B cell (primary cell): Measurements from ENCODE around the gene PRR35. TPM values are rescaled to one million over a fixed set of nuclear protein-coding genes. Genes with fewer than 3 reads are reported as not detected.
"Not testable (repeated sequence)": the region's sequence is repeated elsewhere in the genome, so short reads cannot be mapped to it uniquely, and the experiment has no call there.

Source experiments
- ATAC-seq: fragments of 200-7000 bp; cut with Tn5 transposase; one replicate; pipeline ENCODE4 v1.10.0; 2021; ENCODE audit warnings: low read depth, mild to moderate bottlenecking, moderate number of reproducible peaks, moderate library complexity
- CTCF ChIA-PET: fragments of 350-600 bp; sonication (Branson Sonifier 250); formaldehyde crosslinking; loops from one replicate; lab custom pipeline; 2021; ENCODE audit warnings: antibody characterized with exemption, inconsistent platforms; lab: Charles Lee
- POLR2A ChIA-PET: fragments of 350-600 bp; sonication (Branson Sonifier 250); formaldehyde crosslinking; loops from one replicate; lab custom pipeline; 2021; ENCODE audit warnings: antibody characterized with exemption; lab: Charles Lee
- DNase-seq: peaks from one replicate; pipeline ENCODE4 v3.0.0; 2013
- H2AFZ ChIP-seq: 2 replicates; pipeline ENCODE4 v1.6.1; 2012; ENCODE audit warnings: mild to moderate bottlenecking, low read depth, low read length; ENCODE audit not compliant: insufficient read depth, poor library complexity, severe bottlenecking
- H3K27ac ChIP-seq, 2 donors: 1 replicate in 1 of 2; 2 replicates in 1 of 2; pipeline ENCODE4 v1.5.1; 2012 to 2013; ENCODE audit warnings: low read length in 2 of 2, mild to moderate bottlenecking in 2 of 2, moderate library complexity in 1 of 2
- H3K27me3 ChIP-seq, 4 experiments: fragments of 200-600 bp in 1 of 4; sonication (generic) in 1 of 4; replicated peaks in 1 of 4; 1 replicate in 2 of 4; 2 replicates in 2 of 4; pipeline versions ENCODE4 v1.6.1 to v1.7.0; 2013 to 2016; ENCODE audit warnings: low read length in 3 of 4, mild to moderate bottlenecking in 2 of 4, mixed read lengths in 1 of 4, moderate library complexity in 1 of 4; ENCODE audit not compliant: insufficient read depth in 4 of 4, control insufficient read depth in 3 of 4; ENCODE audit errors: control extremely low read depth in 1 of 4
- H3K36me3 ChIP-seq, 2 experiments: replicated peaks in 1 of 2; 1 replicate in 1 of 2; 2 replicates in 1 of 2; pipeline versions ENCODE4 v1.6.1 to v1.7.1; 2013; ENCODE audit warnings: low read length in 1 of 2; ENCODE audit not compliant: insufficient read depth in 2 of 2, control insufficient read depth in 1 of 2; ENCODE audit errors: control extremely low read depth in 1 of 2, extremely low read depth in 1 of 2
- H3K4me1 ChIP-seq, 2 donors: fragments of 200-600 bp in 1 of 2; sonication (generic) in 1 of 2; 1 replicate in 1 of 2; 2 replicates in 1 of 2; pipeline versions ENCODE4 v1.5.1 to v1.6.1; 2013 to 2017; ENCODE audit warnings: low read length in 2 of 2; ENCODE audit not compliant: control insufficient read depth in 2 of 2, insufficient read depth in 2 of 2
- H3K4me2 ChIP-seq: replicated peaks from 2 replicates; pipeline ENCODE3; 2012; ENCODE audit warnings: mild to moderate bottlenecking, low read depth, low read length; ENCODE audit not compliant: poor library complexity, severe bottlenecking
- H3K4me3 ChIP-seq, 5 experiments: fragments of 200-600 bp in 1 of 5; sonication (generic) in 1 of 5; 1 replicate in 3 of 5; 2 replicates in 2 of 5; pipeline versions ENCODE4 v1.5.1 to v1.7.0; 2011 to 2016; ENCODE audit warnings: low read length in 4 of 5, mild to moderate bottlenecking in 4 of 5, low read depth in 2 of 5, control low read depth in 1 of 5, moderate library complexity in 1 of 5; ENCODE audit not compliant: insufficient read depth in 1 of 5; ENCODE audit errors: control extremely low read depth in 1 of 5, extremely low read depth in 1 of 5
- H3K79me2 ChIP-seq: fragments of 200-600 bp; sonication (generic); one replicate; pipeline ENCODE4 v1.6.0; 2016; ENCODE audit warnings: low read length; ENCODE audit not compliant: control insufficient read depth, insufficient read depth
- H3K9ac ChIP-seq: fragments of 200-600 bp; sonication (generic); 2 replicates; pipeline ENCODE4 v1.6.1; 2017; ENCODE audit warnings: mild to moderate bottlenecking, low read length, moderate library complexity
- H3K9me3 ChIP-seq, 3 donors: one replicate each; pipeline versions ENCODE4 v1.6.1 to v1.7.1; 2013; ENCODE audit warnings: low read length in 2 of 3; ENCODE audit not compliant: control insufficient read depth in 2 of 3, insufficient read depth in 1 of 3; ENCODE audit errors: control extremely low read depth in 1 of 3
- H4K20me1 ChIP-seq: 2 replicates; pipeline ENCODE4 v1.6.0; 2012; ENCODE audit warnings: mild to moderate bottlenecking, low read length; ENCODE audit not compliant: insufficient read depth, control insufficient read depth, poor library complexity, severe bottlenecking
- H3K27ac Mint-ChIP-seq: one replicate; pipeline ENCODE4 v1.8.0; 2021; ENCODE audit warnings: mixed read lengths
- H3K27me3 Mint-ChIP-seq: one replicate; pipeline ENCODE4 v1.8.0; 2021; ENCODE audit warnings: mixed read lengths
- H3K4me1 Mint-ChIP-seq: one replicate; pipeline ENCODE4 v1.8.0; 2021; ENCODE audit warnings: mixed read lengths
- H3K4me3 Mint-ChIP-seq: one replicate; pipeline ENCODE4 v1.8.0; 2021; ENCODE audit warnings: mixed read lengths
- H3K9me3 Mint-ChIP-seq: one replicate; pipeline ENCODE4 v1.8.0; 2022; ENCODE audit warnings: mixed read lengths; ENCODE audit not compliant: insufficient read depth
- EZH2 ChIP-seq: IDR thresholded peaks from 2 replicates; pipeline ENCODE4 v1.6.1; 2012; ENCODE audit warnings: borderline replicate concordance, low read depth, mild to moderate bottlenecking, moderate library complexity, low read length; ENCODE audit not compliant: insufficient read depth, poor library complexity, severe bottlenecking
- WGBS: methylation state at CpG from one replicate; pipeline ENCODE4 v1.1.5; 2013; ENCODE audit warnings: missing lambda C conversion rate; ENCODE audit not compliant: insufficient coverage; 5-methylcytosine and 5-hydroxymethylcytosine counted together
- intact Hi-C: fragments of 100-400 bp; cut with micrococcal nuclease; formaldehyde crosslinking; loops from one replicate; pipeline ENCODE4 v1.10.0; 2022
- polyA plus RNA-seq: library from polyadenylated mRNA; depleted of rRNA; stranded (reverse); fragments of >200 nt; gene quantifications from 2 replicates; pipeline ENCODE4 v1.2.3, GENCODE V29; 2012
- total RNA-seq, 2 donors: library from RNA; stranded (reverse); fragments of 120-200 nt in 1 of 2; gene quantifications; 1 replicate in 1 of 2; 2 replicates in 1 of 2; pipeline versions ENCODE4 v1.2.3 to v1.2.4, GENCODE V29; 2013 to 2022
- TF ChIP-seq, protein P1 (sequence below): fragments of 200-600 bp; IDR thresholded peaks from one replicate; pipeline ENCODE4 v1.8.0; 2022; ENCODE audit warnings: antibody characterized with exemption, mild to moderate bottlenecking

The PRR35 gene
- total and polyA plus RNA-seq, 2 donors (not counting 1 experiment from before 2014, with no cell fraction given), result not detected

DNA sequence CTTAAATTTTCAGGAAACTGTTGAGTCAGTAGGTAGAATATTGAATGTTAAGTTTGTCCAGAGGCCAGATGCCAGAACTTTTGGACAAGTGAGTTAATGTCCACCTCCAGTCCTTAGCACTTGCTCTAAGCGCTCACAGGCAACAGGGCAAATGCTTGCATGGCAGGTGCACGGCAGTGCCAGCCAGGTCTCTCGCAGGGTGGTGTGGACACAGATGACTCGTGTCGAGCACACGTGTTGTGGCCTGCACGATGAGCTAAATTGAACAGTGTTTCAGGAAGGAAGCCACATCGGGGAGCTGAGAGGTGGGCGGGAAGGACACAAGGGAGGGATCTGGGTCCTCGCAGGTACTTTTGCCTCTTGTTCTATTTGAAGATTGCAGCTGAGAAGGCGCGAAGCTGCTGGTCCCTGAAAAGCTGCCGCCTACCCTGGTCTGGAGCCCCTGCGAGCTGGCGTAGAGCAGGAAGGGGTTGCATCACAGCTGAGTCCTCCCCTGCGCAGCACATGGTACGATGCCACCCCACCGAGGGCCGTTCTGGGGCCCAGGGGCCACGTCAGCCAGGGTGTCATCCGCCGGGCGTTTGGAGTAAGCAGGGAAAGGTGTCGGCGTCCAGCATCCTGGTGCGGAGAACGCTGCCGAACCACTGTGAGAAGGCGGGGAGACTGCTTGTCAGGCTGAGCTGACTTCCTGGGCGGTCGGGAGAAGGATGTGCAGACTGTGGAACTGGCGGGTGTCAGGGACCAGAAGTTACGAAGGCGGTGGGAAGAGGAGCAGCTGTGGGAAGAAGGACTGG, 35.9 kb downstream of the PRR35 start:
- no peak overlapping the region for H3K4me2 ChIP-seq
- H3K4me3 Mint-ChIP-seq, result no peak overlapping the region
- H3K9me3 ChIP-seq, result peaks cover 0 to 7% (median 0%) of the 10 kb centered on the region in 3 donors
- peaks cover 0 to 7% of the 10 kb centered on the region in 2 donors for H3K4me1 ChIP-seq
- H3K9ac ChIP-seq, result no peak overlapping the region
- H3K27ac Mint-ChIP-seq, result no peak overlapping the region
- no peak overlapping the region for H2AFZ ChIP-seq
- TF ChIP-seq EZH2, result no peak
- TF ChIP-seq, protein P1, sequence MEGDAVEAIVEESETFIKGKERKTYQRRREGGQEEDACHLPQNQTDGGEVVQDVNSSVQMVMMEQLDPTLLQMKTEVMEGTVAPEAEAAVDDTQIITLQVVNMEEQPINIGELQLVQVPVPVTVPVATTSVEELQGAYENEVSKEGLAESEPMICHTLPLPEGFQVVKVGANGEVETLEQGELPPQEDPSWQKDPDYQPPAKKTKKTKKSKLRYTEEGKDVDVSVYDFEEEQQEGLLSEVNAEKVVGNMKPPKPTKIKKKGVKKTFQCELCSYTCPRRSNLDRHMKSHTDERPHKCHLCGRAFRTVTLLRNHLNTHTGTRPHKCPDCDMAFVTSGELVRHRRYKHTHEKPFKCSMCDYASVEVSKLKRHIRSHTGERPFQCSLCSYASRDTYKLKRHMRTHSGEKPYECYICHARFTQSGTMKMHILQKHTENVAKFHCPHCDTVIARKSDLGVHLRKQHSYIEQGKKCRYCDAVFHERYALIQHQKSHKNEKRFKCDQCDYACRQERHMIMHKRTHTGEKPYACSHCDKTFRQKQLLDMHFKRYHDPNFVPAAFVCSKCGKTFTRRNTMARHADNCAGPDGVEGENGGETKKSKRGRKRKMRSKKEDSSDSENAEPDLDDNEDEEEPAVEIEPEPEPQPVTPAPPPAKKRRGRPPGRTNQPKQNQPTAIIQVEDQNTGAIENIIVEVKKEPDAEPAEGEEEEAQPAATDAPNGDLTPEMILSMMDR, result no peak
- no peak overlapping the region for H3K4me3 ChIP-seq
- no peaks in the 10 kb centered on the region for H3K9me3 Mint-ChIP-seq
- H3K4me1 Mint-ChIP-seq, result peaks cover 27% of the 10 kb centered on the region
- no peak for DNase-seq
- no peak overlapping the region for H3K27ac ChIP-seq
- intact Hi-C loops, result no loop called here
- ATAC-seq, result no peak
- peaks cover 0 to 10% of the 10 kb centered on the region in 2 experiments for H3K36me3 ChIP-seq
- ChIA-PET CTCF (interaction anchor here (0.7 kb wide), 1 partner anchor 9 kb away, joined by 3 read pairs; no protein-coding TSS in a partner anchor), POLR2A (no interaction called here)
- no peaks in the 10 kb centered on the region for H3K27me3 Mint-ChIP-seq
- H3K79me2 ChIP-seq, result peaks cover 70% of the 10 kb centered on the region
- H3K27me3 ChIP-seq, result no peaks in the 10 kb centered on the region
- WGBS, result 95% methylated on average over 34 of the region's 34 CpGs
- peaks cover 43% of the 10 kb centered on the region for H4K20me1 ChIP-seq

DNA sequence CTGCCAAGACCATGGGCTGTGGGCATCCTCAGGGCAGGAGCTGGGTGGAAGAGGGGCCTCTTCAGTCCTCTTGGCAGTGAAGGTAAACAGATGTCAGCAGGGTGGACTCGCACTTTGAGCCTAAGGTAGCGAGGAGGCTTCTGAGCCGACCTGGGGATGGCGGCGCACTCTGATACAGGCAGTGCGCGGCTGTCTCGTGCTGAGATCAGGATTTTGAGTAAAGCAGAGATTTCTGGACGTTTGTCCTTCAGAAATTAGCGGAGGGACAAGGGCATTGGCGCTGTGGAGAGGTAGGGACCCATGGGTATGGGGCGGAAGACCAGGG, 36.5 kb downstream of the PRR35 start:
- no peaks in the 10 kb centered on the region for H3K27me3 Mint-ChIP-seq
- H3K4me3 Mint-ChIP-seq, result no peak overlapping the region
- intact Hi-C loops, result no loop called here
- peaks cover 0 to 13% of the 10 kb centered on the region in 2 experiments for H3K36me3 ChIP-seq
- H3K4me3 ChIP-seq, result no peak overlapping the region
- peaks cover 25% of the 10 kb centered on the region for H3K4me1 Mint-ChIP-seq
- no peak overlapping the region for H3K27ac Mint-ChIP-seq
- no peak overlapping the region for H3K4me2 ChIP-seq
- no peaks in the 10 kb centered on the region for H3K27me3 ChIP-seq
- CTCF ChIA-PET, result interaction anchor here (0.7 kb wide), 1 partner anchor 10 kb away, joined by 3 read pairs; no protein-coding TSS in a partner anchor
- H3K4me1 ChIP-seq, result peaks cover 0 to 5% of the 10 kb centered on the region in 2 donors
- peaks cover 43% of the 10 kb centered on the region for H4K20me1 ChIP-seq
- DNase-seq, result no peak
- no peaks in the 10 kb centered on the region for H3K9me3 Mint-ChIP-seq
- TF ChIP-seq, protein P1, result no peak
- no peak for TF ChIP-seq EZH2
- ATAC-seq, result no peak
- no peak overlapping the region for H3K9ac ChIP-seq
- WGBS, result 99% methylated on average over 12 of the region's 12 CpGs
- no peak overlapping the region for H2AFZ ChIP-seq
- H3K27ac ChIP-seq, result no peak overlapping the region
- H3K79me2 ChIP-seq, result peaks cover 69% of the 10 kb centered on the region
- peaks cover 0 to 7% (median 0%) of the 10 kb centered on the region in 3 donors for H3K9me3 ChIP-seq
- POLR2A ChIA-PET, result no interaction called here

DNA sequence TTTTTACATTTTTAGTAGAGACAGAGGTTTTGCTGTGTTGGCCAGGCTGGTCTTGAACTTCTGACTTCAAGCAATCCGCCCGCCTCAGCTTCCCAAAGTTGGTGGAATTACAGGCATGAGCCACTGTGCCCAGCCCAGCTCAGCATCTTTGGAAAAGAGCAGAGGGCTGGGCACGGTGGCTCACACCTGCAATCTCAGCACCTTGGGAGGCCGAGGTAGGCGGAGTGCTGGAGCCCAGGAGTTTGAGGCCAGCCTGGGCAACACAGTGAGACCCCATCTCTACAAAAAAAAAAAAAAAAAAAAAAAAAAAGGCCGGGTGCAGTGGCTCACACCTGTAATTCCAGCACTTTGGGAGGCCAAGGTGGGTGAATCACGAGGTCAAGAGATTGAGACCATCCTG, 37.5 kb downstream of the PRR35 start:
- CTCF ChIA-PET, H3K27ac Mint-ChIP-seq, H3K9me3 ChIP-seq, H3K4me3 Mint-ChIP-seq, H3K4me3 ChIP-seq, H3K27me3 ChIP-seq, DNase-seq, POLR2A ChIA-PET, intact Hi-C loops, H3K9me3 Mint-ChIP-seq, H3K9ac ChIP-seq, H3K4me1 ChIP-seq, ATAC-seq, H2AFZ ChIP-seq, H3K27me3 Mint-ChIP-seq, H3K27ac ChIP-seq, H3K4me2 ChIP-seq: not testable (repeated sequence)
- H3K4me1 Mint-ChIP-seq, result peaks cover 17% of the 10 kb centered on the region
- H3K79me2 ChIP-seq, result peaks cover 68% of the 10 kb centered on the region
- peaks cover 0 to 13% of the 10 kb centered on the region in 2 experiments for H3K36me3 ChIP-seq
- WGBS, result 96% methylated on average over 4 of the region's 7 CpGs
- H4K20me1 ChIP-seq, result peaks cover 38% of the 10 kb centered on the region
